ENCODE data around the gene HRAS. TPM values are rescaled to one million over a fixed set of nuclear protein-coding genes. Genes with fewer than 3 reads are reported as not detected.
A peak's percentile ranks its signal among the peaks of the same experiment; 100 is the strongest.

The HRAS gene
- total RNA-seq, 1 experiment from 2014 or later = 175 TPM

- in situ Hi-C loops (cut with HindIII; ENCODE audit: low pct_unique_long_range_greater_than_20kb, low sequenced_read_pairs) (no loop called here), intact Hi-C loops (cut with micrococcal nuclease; ENCODE audit: unreplicated experiment) (no loop called here)
- CTCF ChIA-PET = no interaction called here
- H3K9me3 ChIP-seq (ENCODE audit: control insufficient read depth, insufficient read depth, low read depth, low read length) = no peaks in the 10 kb centered on the region
- TF ChIP-seq REST (IDR thresholded peaks at IDR 0.05; ENCODE audit: insufficient read depth in 1 of 2, low read depth in 2 of 2, low read length in 1 of 2) (no peak), CTCF (IDR thresholded peaks at IDR 0.05) (no peak), TCF7L2 (IDR thresholded peaks at IDR 0.05; ENCODE audit: low read depth, low read length) (no peak), POLR2AphosphoS5 (IDR thresholded peaks at IDR 0.05; ENCODE audit: low read depth, low read length) (no peak), SIN3A (IDR thresholded peaks at IDR 0.05; ENCODE audit: borderline replicate concordance, insufficient read depth, low read depth, low read length) (no peak)
- ATAC-seq (no peak), DNase-seq (ENCODE audit: low read depth, low spot score) (no peak)
- no peaks in the 10 kb centered on the region for H3K27me3 ChIP-seq (ENCODE audit: control insufficient read depth, insufficient read depth, low read length)
- H3K4me1 ChIP-seq (ENCODE audit: control insufficient read depth, insufficient read depth, low read length) = peaks cover 14% of the 10 kb centered on the region
- no peak overlapping the region for H3K4me3 ChIP-seq (ENCODE audit: low read depth in 2 of 2, low read length in 2 of 2)
- no peak overlapping the region for H3K27ac ChIP-seq (ENCODE audit: low read length)
- H3K36me3 ChIP-seq (ENCODE audit: control insufficient read depth, insufficient read depth, low read length) = peaks cover 3% of the 10 kb centered on the region; the same call in 1 of the 2 replicates
- POLR2A ChIA-PET = no interaction called here
- no TSS peak for BruUV-seq (replicated peaks)
Observed at GRCh38 chr11:529728-530411, 5.5 kb downstream of the HRAS start.

GRCh38 chr11:528815-529727 lies 6.3 kb downstream of the HRAS start:
- 0 out of 2 replicates have a peak, but pooled peaks have one; percentile 3 for ATAC-seq
- intact Hi-C loops (cut with micrococcal nuclease; ENCODE audit: unreplicated experiment) = no loop called here
- Histone ChIP-seq H3K36me3 (ENCODE audit: control insufficient read depth, insufficient read depth, low read length) (peaks cover 3% of the 10 kb centered on the region; the same call in 1 of the 2 replicates), H3K4me3 (ENCODE audit: low read depth in 2 of 2, low read length in 2 of 2) (no peak overlapping the region), H3K27ac (ENCODE audit: low read length) (no peak overlapping the region), H3K4me1 (ENCODE audit: control insufficient read depth, insufficient read depth, low read length) (peaks cover 10% of the 10 kb centered on the region), H3K9me3 (ENCODE audit: control insufficient read depth, insufficient read depth, low read depth, low read length) (no peaks in the 10 kb centered on the region), H3K27me3 (ENCODE audit: control insufficient read depth, insufficient read depth, low read length) (no peaks in the 10 kb centered on the region)
- BruUV-seq (replicated peaks) = no TSS peak
- in situ Hi-C loops (cut with HindIII; ENCODE audit: low pct_unique_long_range_greater_than_20kb, low sequenced_read_pairs) = no loop called here
- no peak for DNase-seq (ENCODE audit: low read depth, low spot score)
- ChIA-PET POLR2A (no interaction called here), CTCF (no interaction called here)
- TF ChIP-seq SIN3A (IDR thresholded peaks at IDR 0.05; ENCODE audit: borderline replicate concordance, insufficient read depth, low read depth, low read length) = no peak
- TF ChIP-seq CTCF (IDR thresholded peaks at IDR 0.05) = no peak
- no peak for TF ChIP-seq POLR2AphosphoS5 (IDR thresholded peaks at IDR 0.05; ENCODE audit: low read depth, low read length)
- TF ChIP-seq REST (IDR thresholded peaks at IDR 0.05; ENCODE audit: insufficient read depth in 1 of 2, low read depth in 2 of 2, low read length in 1 of 2) = no peak
- no peak for TF ChIP-seq TCF7L2 (IDR thresholded peaks at IDR 0.05; ENCODE audit: low read depth, low read length)

Data from Panc1 (cell line).